HepG2 (cell line): ENCODE results near the gene SMIM36. TPM values are rescaled to one million over a fixed set of nuclear protein-coding genes. Genes with fewer than 3 reads are reported as not detected.

Source experiments
- HMGA1 ChIP-seq: sonication (generic); formaldehyde crosslinking; conservative IDR thresholded peaks from 2 replicates; pipeline ENCODE4 v1.4.0; 2020; ENCODE audit warnings: missing genetic modification reagents
- MAFK ChIP-seq, 2 experiments: IDR thresholded peaks in 1 of 2; conservative IDR thresholded peaks in 1 of 2; 2 replicates each; pipeline ENCODE4 v1.6.1; 2011; ENCODE audit warnings: improper control_type of control experiment in 2 of 2, low read length in 2 of 2
- MNT ChIP-seq: fragments of 450-650 bp; IDR thresholded peaks from 2 replicates; pipeline ENCODE4 v1.6.1; 2016
- MYNN ChIP-seq: sonication (generic); formaldehyde crosslinking; IDR thresholded peaks from 2 replicates; pipeline ENCODE4 v1.4.0; 2020; ENCODE audit warnings: mild to moderate bottlenecking, low read depth, missing genetic modification reagents
- ZBTB2 ChIP-seq: sonication (generic); formaldehyde crosslinking; IDR thresholded peaks from 2 replicates; pipeline ENCODE4 v1.8.0; 2022; ENCODE audit warnings: low read depth, missing genetic modification reagents
- ZMAT5 ChIP-seq: sonication (generic); formaldehyde crosslinking; IDR thresholded peaks from 2 replicates; pipeline ENCODE4 v1.5.0; 2020; ENCODE audit warnings: mild to moderate bottlenecking, low read depth, missing genetic modification reagents, borderline replicate concordance
- ZNF282 ChIP-seq: fragments of 450-650 bp; IDR thresholded peaks from 2 replicates; pipeline ENCODE4 v1.6.1; 2018; ENCODE audit not compliant: partially characterized antibody
- polyA plus RNA-seq, 8 experiments: library from polyadenylated mRNA; depleted of rRNA in 3 of 8; stranded (reverse) in 7 of 8; unstranded in 1 of 8; fragments of >200 nt; fragmentation: Illumina TruSeq in 4 of 8; extraction: Trizol in 4 of 8; gene quantifications; 2 replicates each; pipeline versions ENCODE4 v1.2.1 to v1.2.3, GENCODE V29; 2011 to 2016; ENCODE audit warnings: low read depth in 4 of 8, missing spikeins in 1 of 8, mixed read lengths in 1 of 8; ENCODE audit not compliant: insufficient read depth in 1 of 8
- total RNA-seq, 5 experiments: library from RNA; depleted of rRNA; stranded (reverse); fragments of >200 nt; fragmentation: Illumina TruSeq; extraction: Trizol; gene quantifications; 2 replicates each; pipeline ENCODE4 v1.2.3, GENCODE V29; 2016; ENCODE audit warnings: low read depth in 1 of 5
- TF ChIP-seq, protein P1 (sequence below): sonication (generic); formaldehyde crosslinking; IDR thresholded peaks from 2 replicates; pipeline ENCODE4 v1.4.0; 2020; ENCODE audit warnings: missing genetic modification reagents, borderline replicate concordance

SMIM36 gene
- total and polyA plus RNA-seq, 2 of the 13 experiments (the other 11 are each of a cell fraction or from before 2014, with no cell fraction given) = not detected

DNA sequence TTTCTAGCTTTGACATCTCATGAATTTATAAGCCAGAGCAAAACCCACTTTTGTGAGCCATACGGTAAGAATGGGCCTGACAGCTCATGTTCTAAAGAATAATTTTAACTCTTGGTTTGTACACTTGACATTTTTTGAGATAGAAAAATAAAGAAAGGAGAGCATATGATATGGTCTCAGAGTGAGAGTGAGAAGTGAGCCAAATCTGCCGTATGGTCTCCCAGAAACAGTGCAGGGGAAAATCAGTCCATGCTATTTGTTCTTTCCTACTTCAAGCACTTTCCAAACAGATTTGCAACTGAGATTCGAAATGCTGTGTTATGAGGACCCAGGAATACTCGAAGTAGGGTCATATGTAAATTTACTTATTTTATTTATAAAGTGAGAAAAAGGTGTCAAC lies 20.9 kb downstream of the SMIM36 start (continued):
- TF ChIP-seq MNT (no peak), MAFK (conservative IDR thresholded peaks at IDR 0.05 in 1 of 2, IDR thresholded peaks at IDR 0.05 in 1 of 2; ENCODE audit: low read length in 2 of 2) (no peak), HMGA1 (CRISPR knock-in tag) (no peak), ZBTB2 (CRISPR knock-in tag) (no peak), ZMAT5 (no peak), ZNF282 (no peak), MYNN (no peak)
- TF ChIP-seq, protein P1, sequence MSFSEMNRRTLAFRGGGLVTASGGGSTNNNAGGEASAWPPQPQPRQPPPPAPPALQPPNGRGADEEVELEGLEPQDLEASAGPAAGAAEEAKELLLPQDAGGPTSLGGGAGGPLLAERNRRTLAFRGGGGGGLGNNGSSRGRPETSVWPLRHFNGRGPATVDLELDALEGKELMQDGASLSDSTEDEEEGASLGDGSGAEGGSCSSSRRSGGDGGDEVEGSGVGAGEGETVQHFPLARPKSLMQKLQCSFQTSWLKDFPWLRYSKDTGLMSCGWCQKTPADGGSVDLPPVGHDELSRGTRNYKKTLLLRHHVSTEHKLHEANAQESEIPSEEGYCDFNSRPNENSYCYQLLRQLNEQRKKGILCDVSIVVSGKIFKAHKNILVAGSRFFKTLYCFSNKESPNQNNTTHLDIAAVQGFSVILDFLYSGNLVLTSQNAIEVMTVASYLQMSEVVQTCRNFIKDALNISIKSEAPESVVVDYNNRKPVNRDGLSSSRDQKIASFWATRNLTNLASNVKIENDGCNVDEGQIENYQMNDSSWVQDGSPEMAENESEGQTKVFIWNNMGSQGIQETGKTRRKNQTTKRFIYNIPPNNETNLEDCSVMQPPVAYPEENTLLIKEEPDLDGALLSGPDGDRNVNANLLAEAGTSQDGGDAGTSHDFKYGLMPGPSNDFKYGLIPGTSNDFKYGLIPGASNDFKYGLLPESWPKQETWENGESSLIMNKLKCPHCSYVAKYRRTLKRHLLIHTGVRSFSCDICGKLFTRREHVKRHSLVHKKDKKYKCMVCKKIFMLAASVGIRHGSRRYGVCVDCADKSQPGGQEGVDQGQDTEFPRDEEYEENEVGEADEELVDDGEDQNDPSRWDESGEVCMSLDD (CRISPR knock-in tag) = no peak
